ENCODE results near the gene DNASE1L2. TPM values are rescaled to one million over a fixed set of nuclear protein-coding genes. Genes with fewer than 3 reads are reported as not detected.

Gene DNASE1L2
- total RNA-seq, 2 donors from 2014 or later, result 0.83 TPM; not detected in 1

- Histone ChIP-seq H3K4me3 (no peak overlapping the region), H3K36me3 (peaks cover 49% of the 10 kb centered on the region)
Observed at GRCh38 chr16:2285731-2286191, 49.5 kb downstream of the DNASE1L2 start.

GRCh38 chr16:2286550-2286949, 50.3 kb downstream of the DNASE1L2 start:
- Histone ChIP-seq H3K4me1 (no peaks in the 10 kb centered on the region), H3K9me3 (no peaks in the 10 kb centered on the region), H3K36me3 (peaks cover 57% of the 10 kb centered on the region), H3K27ac (no peak overlapping the region), H3K4me3 (no peak overlapping the region), H3K27me3 (no peaks in the 10 kb centered on the region)
- DNase-seq (ENCODE audit: low spot score), result no peak
- TF ChIP-seq, protein P1, sequence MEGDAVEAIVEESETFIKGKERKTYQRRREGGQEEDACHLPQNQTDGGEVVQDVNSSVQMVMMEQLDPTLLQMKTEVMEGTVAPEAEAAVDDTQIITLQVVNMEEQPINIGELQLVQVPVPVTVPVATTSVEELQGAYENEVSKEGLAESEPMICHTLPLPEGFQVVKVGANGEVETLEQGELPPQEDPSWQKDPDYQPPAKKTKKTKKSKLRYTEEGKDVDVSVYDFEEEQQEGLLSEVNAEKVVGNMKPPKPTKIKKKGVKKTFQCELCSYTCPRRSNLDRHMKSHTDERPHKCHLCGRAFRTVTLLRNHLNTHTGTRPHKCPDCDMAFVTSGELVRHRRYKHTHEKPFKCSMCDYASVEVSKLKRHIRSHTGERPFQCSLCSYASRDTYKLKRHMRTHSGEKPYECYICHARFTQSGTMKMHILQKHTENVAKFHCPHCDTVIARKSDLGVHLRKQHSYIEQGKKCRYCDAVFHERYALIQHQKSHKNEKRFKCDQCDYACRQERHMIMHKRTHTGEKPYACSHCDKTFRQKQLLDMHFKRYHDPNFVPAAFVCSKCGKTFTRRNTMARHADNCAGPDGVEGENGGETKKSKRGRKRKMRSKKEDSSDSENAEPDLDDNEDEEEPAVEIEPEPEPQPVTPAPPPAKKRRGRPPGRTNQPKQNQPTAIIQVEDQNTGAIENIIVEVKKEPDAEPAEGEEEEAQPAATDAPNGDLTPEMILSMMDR (IDR thresholded peaks at IDR 0.05), result no peak

More at GRCh38 chr16:2285731-2286191, 49.5 kb downstream of the DNASE1L2 start:
- Histone ChIP-seq H3K27me3 (no peaks in the 10 kb centered on the region), H3K9me3 (no peaks in the 10 kb centered on the region), H3K27ac (no peak overlapping the region), H3K4me1 (no peaks in the 10 kb centered on the region)
- TF ChIP-seq, protein P1 (IDR thresholded peaks at IDR 0.05), result no peak
- no peak for DNase-seq (ENCODE audit: low spot score)

- Histone ChIP-seq H3K9me3 (no peaks in the 10 kb centered on the region), H3K4me3 (no peak overlapping the region), H3K4me1 (no peaks in the 10 kb centered on the region), H3K27ac (no peak overlapping the region), H3K36me3 (peaks cover 64% of the 10 kb centered on the region), H3K27me3 (no peaks in the 10 kb centered on the region)
- no peak for DNase-seq (ENCODE audit: low spot score)
- TF ChIP-seq, protein P1 (IDR thresholded peaks at IDR 0.05), result no peak
Observed at GRCh38 chr16:2287916-2288547, 51.8 kb downstream of the DNASE1L2 start.

MicroRNAs within 50 kb of the gene (microRNA counts, 767-probe panel; counts per million panel counts)
- 0 to 31.0 counts per million in 2 donors for microRNA hsa-miR-940

Small RNA genes lying within 50 kb of the gene (microRNA-seq; reads per million reads assigned to microRNA genes)
- 0 reads per million in 2 donors for gene MIR3677 (ENCODE audit: borderline number of aligned reads in 2 of 2, borderline replicate concordance in 1 of 2)
- 0 reads per million in 2 donors for gene MIR4717 (ENCODE audit: borderline number of aligned reads in 2 of 2, borderline replicate concordance in 1 of 2)

Other genes starting within 250 kb of the DNASE1L2 start
- gene SYNGR3, start 246.5 kb upstream of the DNASE1L2 start, total RNA-seq, result 1 to 10 TPM in 1 of 2 donors, under 1 TPM in 1; 0.52 to 2.1 TPM
- 10 to 100 TPM; 11.4 to 19.9 TPM for gene ZNF598, start 226.6 kb upstream of the DNASE1L2 start, total RNA-seq
- not detected for gene NPW, start 216.7 kb upstream of the DNASE1L2 start, total RNA-seq
- gene NHERF2, start 209.5 kb upstream of the DNASE1L2 start, total RNA-seq, result 100 to 1,000 TPM; 187 to 213 TPM
- gene NTHL1, start 188.6 kb upstream of the DNASE1L2 start, total RNA-seq, result 10 to 100 TPM; 10.3 to 17.7 TPM
- gene TSC2, start 188.5 kb upstream of the DNASE1L2 start, total RNA-seq, result 10 to 100 TPM; 42.4 to 43.2 TPM
- gene PKD1, start 100.5 kb upstream of the DNASE1L2 start, total RNA-seq, result 100 to 1,000 TPM; 218 to 276 TPM
- 1 to 10 TPM in 1 of 2 donors, under 1 TPM in 1; 0.31 to 1.4 TPM for gene RAB26, start 87.8 kb upstream of the DNASE1L2 start, total RNA-seq
- 10 to 100 TPM; 16.1 to 27.0 TPM for gene TRAF7, start 80.7 kb upstream of the DNASE1L2 start, total RNA-seq
- gene CASKIN1, start 39.8 kb upstream of the DNASE1L2 start, total RNA-seq, result 1 to 10 TPM; 3.5 to 4.3 TPM
- gene MLST8, start 31.0 kb upstream of the DNASE1L2 start, total RNA-seq, result 10 to 100 TPM; 35.6 to 45.0 TPM
- 1 to 10 TPM; 1.2 to 1.6 TPM for gene BRICD5, start 25.6 kb upstream of the DNASE1L2 start, total RNA-seq
- 10 to 100 TPM; 15.5 to 17.7 TPM for gene PGP, start 21.6 kb upstream of the DNASE1L2 start, total RNA-seq
- gene E4F1, start 12.9 kb upstream of the DNASE1L2 start, total RNA-seq, result 10 to 100 TPM; 10.0 to 16.7 TPM
- 100 to 1,000 TPM in 1 of 2 donors, 10 to 100 TPM in 1; 71.8 to 108 TPM for gene ECI1, start 15.1 kb downstream of the DNASE1L2 start, total RNA-seq
- 100 to 1,000 TPM in 1 of 2 donors, 10 to 100 TPM in 1; 93.6 to 124 TPM for gene RNPS1, start 31.7 kb downstream of the DNASE1L2 start, total RNA-seq
- gene ABCA3, start 104.3 kb downstream of the DNASE1L2 start, total RNA-seq, result 10 to 100 TPM in 1 of 2 donors, 1 to 10 TPM in 1; 7.5 to 10.1 TPM
- gene CCNF, start 193.0 kb downstream of the DNASE1L2 start, total RNA-seq, result 1 to 10 TPM; 1.4 to 1.7 TPM
- 1 to 10 TPM in 1 of 2 donors, under 1 TPM in 1; 0.63 to 4.1 TPM for gene TEDC2, start 223.7 kb downstream of the DNASE1L2 start, total RNA-seq
- under 1 TPM; 0.22 to 0.51 TPM for gene NTN3, start 234.9 kb downstream of the DNASE1L2 start, total RNA-seq
- 10 to 100 TPM in 1 of 2 donors, 1 to 10 TPM in 1; 9.6 to 10.5 TPM for gene TBC1D24, start 238.7 kb downstream of the DNASE1L2 start, total RNA-seq

Data from right atrium auricular region (tissue), 2 donors.